IPS-20b (cell line): Measurements from ENCODE around the gene FAM180A.

Experiments
- H3K27ac ChIP-seq: one replicate; pipeline ENCODE4 v1.5.1; 2013; ENCODE audit warnings: low read length
- H3K27me3 ChIP-seq: 2 replicates; pipeline ENCODE4 v1.6.1; 2013; ENCODE audit warnings: mild to moderate bottlenecking, low read length, inconsistent platforms; ENCODE audit not compliant: insufficient read depth
- H3K36me3 ChIP-seq: 2 replicates; pipeline ENCODE4 v1.6.1; 2013; ENCODE audit warnings: low read depth, mild to moderate bottlenecking, inconsistent platforms, low read length, moderate library complexity; ENCODE audit not compliant: insufficient read depth
- H3K4me1 ChIP-seq: 2 replicates; pipeline ENCODE4 v1.6.1; 2013; ENCODE audit warnings: mild to moderate bottlenecking, control low read depth, inconsistent platforms, low read length, moderate library complexity; ENCODE audit not compliant: insufficient read depth
- H3K4me3 ChIP-seq: 2 replicates; pipeline ENCODE4 v1.5.1; 2013; ENCODE audit warnings: mild to moderate bottlenecking, low read length, inconsistent platforms
- H3K9ac ChIP-seq: 2 replicates; pipeline ENCODE4 v1.6.1; 2013; ENCODE audit warnings: low read depth, mild to moderate bottlenecking, inconsistent platforms, low read length, moderate library complexity
- H3K9me3 ChIP-seq: 2 replicates; pipeline ENCODE4 v1.6.1; 2013; ENCODE audit warnings: mild to moderate bottlenecking, low read depth, low read length, inconsistent platforms; ENCODE audit not compliant: insufficient read depth

FAM180A gene

GRCh38 chr7:135717693-135718092 lies 30.9 kb downstream of the FAM180A start:
- H3K27me3 ChIP-seq, result no peaks in the 10 kb centered on the region
- no peaks in the 10 kb centered on the region for H3K36me3 ChIP-seq
- no peak overlapping the region for H3K4me3 ChIP-seq
- H3K9ac ChIP-seq, result no peak overlapping the region
- no peak overlapping the region for H3K27ac ChIP-seq
- H3K9me3 ChIP-seq, result no peaks in the 10 kb centered on the region
- H3K4me1 ChIP-seq, result peaks cover 8% of the 10 kb centered on the region; the same call in 1 of the 2 replicates

- Histone ChIP-seq H3K36me3 (no peaks in the 10 kb centered on the region), H3K27ac (no peak overlapping the region), H3K9ac (no peak overlapping the region)
Observed at GRCh38 chr7:135716677-135717238, 31.9 kb downstream of the FAM180A start.

DNA sequence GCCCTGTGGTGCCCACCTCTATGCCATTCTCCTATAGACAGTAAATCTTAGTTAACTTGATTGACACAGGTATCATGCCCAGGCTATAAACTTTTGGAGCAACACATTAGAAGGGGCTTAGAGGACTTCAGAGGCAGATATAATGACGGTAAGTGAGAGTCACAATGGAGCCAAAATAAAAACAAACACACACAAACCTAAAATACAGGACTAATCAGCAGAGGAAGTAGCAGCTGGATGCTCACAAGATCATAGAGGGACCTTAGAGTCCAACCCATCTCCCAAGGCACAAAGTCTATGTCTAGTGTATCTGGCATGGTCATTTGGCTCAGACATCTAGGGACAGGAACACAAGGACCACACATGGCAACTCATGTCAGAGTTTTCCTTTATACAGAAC lies 32.9 kb downstream of the FAM180A start:
- H3K9ac ChIP-seq, result no peak overlapping the region
- no peaks in the 10 kb centered on the region for H3K36me3 ChIP-seq
- no peak overlapping the region for H3K4me3 ChIP-seq
- no peaks in the 10 kb centered on the region for H3K27me3 ChIP-seq
- no peaks in the 10 kb centered on the region for H3K9me3 ChIP-seq
- H3K27ac ChIP-seq, result no peak overlapping the region
- H3K4me1 ChIP-seq, result peaks cover 14% of the 10 kb centered on the region

More at GRCh38 chr7:135716677-135717238, 31.9 kb downstream of the FAM180A start:
- no peaks in the 10 kb centered on the region for H3K9me3 ChIP-seq
- peaks cover 8% of the 10 kb centered on the region; the same call in 1 of the 2 replicates for H3K4me1 ChIP-seq
- no peaks in the 10 kb centered on the region for H3K27me3 ChIP-seq
- no peak overlapping the region for H3K4me3 ChIP-seq

DNA sequence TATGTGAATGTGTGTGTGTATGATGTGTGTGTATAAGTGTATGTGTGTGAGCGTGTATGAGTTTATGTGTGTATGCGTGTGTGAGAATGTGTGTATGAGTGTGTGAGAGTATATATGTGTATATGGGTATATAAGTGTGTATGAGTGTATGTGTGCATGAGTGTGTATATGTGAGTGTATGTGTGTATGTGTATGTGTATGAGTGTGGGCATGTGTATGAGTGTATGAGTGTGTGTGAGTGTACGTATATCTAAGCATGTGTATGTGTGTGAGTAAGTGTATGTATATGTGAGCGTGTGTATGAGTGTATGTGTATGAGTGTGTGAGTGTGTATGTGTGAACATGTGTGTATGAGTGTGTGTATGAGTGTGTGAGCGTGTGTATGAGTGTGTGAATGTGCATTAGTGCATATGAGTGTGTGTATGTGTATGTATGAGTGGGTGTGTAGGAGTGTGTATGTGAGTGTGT lies 33.5 kb downstream of the FAM180A start:
- Histone ChIP-seq H3K9me3 (no peaks in the 10 kb centered on the region), H3K4me1 (peaks cover 14% of the 10 kb centered on the region), H3K9ac (no peak overlapping the region), H3K36me3 (no peaks in the 10 kb centered on the region), H3K4me3 (no peak overlapping the region), H3K27ac (no peak overlapping the region), H3K27me3 (no peaks in the 10 kb centered on the region)

DNA sequence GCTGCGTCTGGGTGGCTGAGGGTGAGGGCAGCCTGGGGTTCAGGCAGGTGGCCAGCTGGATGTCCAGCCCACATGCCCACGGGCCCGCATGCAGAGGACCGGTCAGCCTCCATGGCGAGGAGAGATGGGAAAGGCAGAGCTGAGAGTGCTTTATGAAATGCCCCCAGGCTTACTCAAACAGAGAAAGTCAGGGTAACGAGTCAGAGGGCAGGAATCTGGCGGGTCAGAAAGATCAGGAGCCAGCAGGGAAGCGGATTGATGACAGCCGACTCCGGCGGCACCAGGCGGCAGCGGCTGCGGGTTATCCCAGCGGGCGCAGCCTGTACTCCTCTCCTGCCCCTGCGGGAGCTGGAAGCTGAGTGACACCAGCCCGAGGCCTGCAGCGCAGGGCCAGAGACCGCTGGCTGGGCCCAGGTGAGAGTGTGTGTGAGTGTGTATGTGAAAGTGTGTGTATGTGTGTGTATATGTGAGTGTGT lies 34.0 kb downstream of the FAM180A start:
- Histone ChIP-seq H3K9me3 (no peaks in the 10 kb centered on the region), H3K9ac (no peak overlapping the region), H3K4me3 (no peak overlapping the region), H3K27ac (no peak overlapping the region), H3K27me3 (no peaks in the 10 kb centered on the region), H3K4me1 (peaks cover 14% of the 10 kb centered on the region), H3K36me3 (no peaks in the 10 kb centered on the region)

- Histone ChIP-seq H3K4me3 (no peak overlapping the region), H3K9me3 (no peaks in the 10 kb centered on the region), H3K9ac (no peak overlapping the region), H3K27me3 (no peaks in the 10 kb centered on the region), H3K4me1 (peaks cover 14% of the 10 kb centered on the region), H3K27ac (no peak overlapping the region), H3K36me3 (no peaks in the 10 kb centered on the region)
Observed at GRCh38 chr7:135713836-135714470, 34.7 kb downstream of the FAM180A start.

DNA sequence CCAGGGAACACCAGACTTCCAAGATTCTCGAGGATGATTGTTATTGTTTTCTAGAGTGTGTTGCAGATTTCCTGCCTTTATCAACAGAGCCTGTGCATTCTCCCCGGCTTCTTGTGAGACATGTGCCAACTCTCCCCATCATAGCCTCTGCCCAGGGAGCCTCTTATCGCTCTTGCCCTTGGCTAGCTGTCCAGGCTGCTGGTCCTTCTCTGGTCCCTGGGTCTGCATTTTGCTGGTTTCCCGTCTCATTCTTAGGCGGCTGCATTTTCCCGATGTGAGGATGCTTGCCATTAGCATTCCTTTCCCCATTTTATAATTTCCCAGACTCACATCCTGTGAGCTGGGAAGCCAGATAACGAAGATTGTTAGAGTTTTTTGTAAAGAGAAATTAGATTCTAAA lies 35.8 kb downstream of the FAM180A start:
- H3K4me1 ChIP-seq, result peaks cover 14% of the 10 kb centered on the region
- H3K9me3 ChIP-seq, result no peaks in the 10 kb centered on the region
- no peak overlapping the region for H3K27ac ChIP-seq
- no peaks in the 10 kb centered on the region for H3K27me3 ChIP-seq
- no peak overlapping the region for H3K4me3 ChIP-seq
- no peaks in the 10 kb centered on the region for H3K36me3 ChIP-seq
- no peak overlapping the region for H3K9ac ChIP-seq

GRCh38 chr7:135712182-135712782 lies 36.3 kb downstream of the FAM180A start:
- no peak overlapping the region for H3K9ac ChIP-seq
- no peak overlapping the region for H3K4me3 ChIP-seq
- no peaks in the 10 kb centered on the region for H3K9me3 ChIP-seq
- H3K4me1 ChIP-seq, result peaks cover 14% of the 10 kb centered on the region
- H3K27me3 ChIP-seq, result no peaks in the 10 kb centered on the region
- H3K36me3 ChIP-seq, result no peaks in the 10 kb centered on the region
- H3K27ac ChIP-seq, result no peak overlapping the region

GRCh38 chr7:135711139-135711469 lies 37.5 kb downstream of the FAM180A start:
- no peak overlapping the region for H3K4me3 ChIP-seq
- H3K27me3 ChIP-seq, result no peaks in the 10 kb centered on the region
- H3K27ac ChIP-seq, result no peak overlapping the region
- H3K4me1 ChIP-seq, result peaks cover 14% of the 10 kb centered on the region
- no peaks in the 10 kb centered on the region for H3K36me3 ChIP-seq
- H3K9me3 ChIP-seq, result no peaks in the 10 kb centered on the region
- no peak overlapping the region for H3K9ac ChIP-seq

DNA sequence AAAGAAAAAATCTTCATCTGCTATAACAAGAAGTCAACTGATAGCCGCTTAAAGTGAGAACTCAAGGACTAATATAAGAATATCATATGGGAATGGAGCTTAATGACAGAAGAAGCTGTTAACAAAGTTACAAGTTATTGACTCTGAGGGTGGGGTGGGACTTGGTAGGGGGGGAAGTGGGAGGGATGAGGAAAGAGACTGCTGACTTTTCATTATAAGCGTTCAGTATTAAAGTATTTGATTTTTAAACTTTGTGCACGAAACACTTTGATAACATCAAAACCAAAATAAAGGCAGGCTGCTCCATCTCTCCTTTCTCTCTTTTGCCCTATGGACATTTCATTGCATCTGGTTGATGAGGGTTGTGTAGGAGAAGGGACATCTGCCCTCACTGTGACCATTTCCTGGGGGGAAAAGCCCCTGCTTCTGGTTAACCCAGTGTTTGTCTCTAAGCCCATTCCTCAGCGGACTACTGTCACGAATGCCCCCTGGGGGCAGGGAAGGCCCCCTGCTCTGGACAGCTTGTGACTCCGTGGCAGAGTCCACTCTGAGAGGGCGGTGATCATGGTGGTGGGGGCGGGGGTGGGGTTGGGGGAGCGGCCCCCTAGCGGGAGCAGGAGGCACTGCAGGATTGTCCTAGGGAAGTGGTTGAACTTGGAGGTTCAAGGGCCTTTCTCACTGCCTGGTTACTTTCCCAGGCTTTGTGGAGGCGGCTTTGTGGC lies 38.0 kb downstream of the FAM180A start:
- peaks cover 14% of the 10 kb centered on the region for H3K4me1 ChIP-seq
- no peak overlapping the region for H3K9ac ChIP-seq

DNA sequence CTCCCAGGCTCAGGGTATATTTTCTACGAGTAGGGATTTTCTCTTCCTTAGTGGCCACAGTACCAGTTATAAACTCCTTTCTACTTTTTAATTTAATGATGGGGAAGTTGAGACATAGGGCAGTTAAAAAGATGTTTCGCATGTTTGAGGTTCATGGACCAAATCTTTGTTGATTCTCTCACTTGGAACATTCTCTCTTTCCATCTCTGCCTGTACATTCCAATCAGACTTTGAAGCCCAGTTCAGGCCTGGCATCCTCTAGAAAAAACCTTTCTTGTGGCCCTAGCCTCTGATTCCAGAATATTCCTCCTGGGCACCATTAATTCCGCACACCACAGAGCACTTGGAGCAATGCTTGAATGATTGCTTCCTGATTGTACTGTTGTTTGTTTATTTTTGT lies 39.1 kb downstream of the FAM180A start:
- H3K36me3 ChIP-seq, result no peaks in the 10 kb centered on the region
- H3K4me3 ChIP-seq, result no peak overlapping the region
- H3K4me1 ChIP-seq, result peaks cover 14% of the 10 kb centered on the region

More for the DNA sequence above, 38.0 kb downstream of the FAM180A start:
- no peaks in the 10 kb centered on the region for H3K36me3 ChIP-seq
- H3K4me3 ChIP-seq, result peak overlapping the region; percentile 48; the same call in 1 of the 2 replicates
- no peaks in the 10 kb centered on the region for H3K9me3 ChIP-seq
- H3K27ac ChIP-seq, result no peak overlapping the region
- H3K27me3 ChIP-seq, result no peaks in the 10 kb centered on the region

More for the DNA sequence above, 39.1 kb downstream of the FAM180A start:
- Histone ChIP-seq H3K9me3 (no peaks in the 10 kb centered on the region), H3K9ac (no peak overlapping the region), H3K27me3 (no peaks in the 10 kb centered on the region), H3K27ac (no peak overlapping the region)
